SJSA1 (cell line): Measurements from ENCODE around the gene PRLR. TPM values are rescaled to one million over a fixed set of nuclear protein-coding genes. Genes with fewer than 3 reads are reported as not detected.
"Not testable (repeated sequence)": the region's sequence is repeated elsewhere in the genome, so short reads cannot be mapped to it uniquely, and the experiment has no call there.

Source experiments
- DNase-seq, 2 experiments: peaks; one replicate each; pipeline ENCODE4 v3.0.0-alpha.2; 2015 to 2020; ENCODE audit warnings: low spot score in 2 of 2, low read depth in 1 of 2
- H3K27ac ChIP-seq: fragments of 250-450 bp; sonication (Bioruptor Pico); 2 replicates; pipeline ENCODE4 v1.5.1; 2020; ENCODE audit warnings: mild to moderate bottlenecking, moderate library complexity
- H3K27me3 ChIP-seq: fragments of 250-450 bp; sonication (Bioruptor Pico); replicated peaks from 2 replicates; pipeline ENCODE4 v1.5.1; 2020; ENCODE audit warnings: mild to moderate bottlenecking, moderate library complexity
- H3K36me3 ChIP-seq: fragments of 250-450 bp; sonication (Bioruptor Pico); 2 replicates; pipeline ENCODE4 v1.5.1; 2020; ENCODE audit warnings: mild to moderate bottlenecking
- H3K4me1 ChIP-seq: fragments of 250-450 bp; sonication (Bioruptor Pico); replicated peaks from 2 replicates; pipeline ENCODE4 v1.6.1; 2021; ENCODE audit warnings: mild to moderate bottlenecking
- H3K4me3 ChIP-seq: fragments of 250-450 bp; sonication (Bioruptor Pico); 2 replicates; pipeline ENCODE4 v1.5.1; 2020; ENCODE audit warnings: mild to moderate bottlenecking
- H3K9me3 ChIP-seq: fragments of 250-450 bp; sonication (Bioruptor Pico); replicated peaks from 2 replicates; pipeline ENCODE4 v1.5.1; 2020; ENCODE audit warnings: mild to moderate bottlenecking
- total RNA-seq: library from RNA; depleted of rRNA; stranded (reverse); fragments of >200 nt; shearing (Covaris generic); gene quantifications from 2 replicates; pipeline ENCODE4 v1.2.3, GENCODE V29; 2014

Gene PRLR
- total RNA-seq, 1 experiment from 2014 or later: 0.05 TPM

DNA sequence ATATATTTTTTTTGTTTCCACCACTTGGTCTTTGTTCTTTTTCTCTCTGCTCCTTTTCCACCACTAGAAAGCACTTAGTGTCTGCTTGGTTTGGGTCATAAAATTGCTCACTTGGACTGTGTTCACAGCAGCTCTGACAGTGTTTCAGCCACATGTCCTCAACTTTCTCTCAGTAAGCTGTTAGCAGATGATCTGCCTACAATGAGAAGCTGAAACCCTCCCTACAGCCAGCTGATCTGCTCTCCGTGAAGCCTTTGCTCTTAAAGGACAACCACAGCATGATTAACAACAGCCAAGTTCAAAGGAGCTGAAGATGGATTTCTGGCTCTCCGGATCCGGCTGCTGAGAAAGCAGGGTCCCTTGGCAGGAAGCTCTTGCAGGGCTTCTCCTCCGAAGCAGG is 31.6 kb downstream of the PRLR start:
- Histone ChIP-seq H3K4me3 (no peak overlapping the region), H3K4me1 (no peaks in the 10 kb centered on the region), H3K36me3 (no peaks in the 10 kb centered on the region), H3K9me3 (no peaks in the 10 kb centered on the region), H3K27ac (no peak overlapping the region), H3K27me3 (no peaks in the 10 kb centered on the region)
- DNase-seq: no peak

- Histone ChIP-seq H3K27me3 (no peaks in the 10 kb centered on the region), H3K9me3 (no peaks in the 10 kb centered on the region), H3K36me3 (no peaks in the 10 kb centered on the region), H3K4me3 (no peak overlapping the region), H3K4me1 (no peaks in the 10 kb centered on the region), H3K27ac (no peak overlapping the region)
- DNase-seq: no peak
These were observed 32.2 kb downstream of the PRLR start for GRCh38 chr5:35198075-35198474.

DNA sequence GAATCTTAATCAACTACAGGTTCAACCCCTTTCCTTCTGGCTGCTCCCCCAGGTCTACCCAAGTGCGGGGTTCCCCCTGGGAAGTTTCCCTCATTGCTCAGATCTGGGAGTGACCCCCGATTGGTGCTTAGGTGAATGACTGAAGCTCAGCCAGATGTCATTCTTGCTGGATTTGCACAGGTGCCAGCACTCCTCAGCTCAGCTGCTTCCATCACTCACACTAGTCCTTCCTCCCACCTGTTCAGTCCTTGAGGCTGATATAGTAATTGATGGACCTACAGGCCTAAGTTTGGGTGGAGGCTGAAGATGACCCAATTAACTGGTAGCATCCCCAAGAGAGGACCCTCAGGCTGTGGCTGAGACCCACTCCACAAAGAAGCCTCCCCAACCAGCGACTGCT is 32.9 kb downstream of the PRLR start:
- no peaks in the 10 kb centered on the region for H3K4me1 ChIP-seq
- H3K27me3 ChIP-seq: no peaks in the 10 kb centered on the region
- no peaks in the 10 kb centered on the region for H3K36me3 ChIP-seq
- no peak for DNase-seq
- H3K9me3 ChIP-seq: no peaks in the 10 kb centered on the region
- H3K27ac ChIP-seq: no peak overlapping the region
- no peak overlapping the region for H3K4me3 ChIP-seq

GRCh38 chr5:35195472-35195852 is 34.8 kb downstream of the PRLR start:
- no peaks in the 10 kb centered on the region for H3K27me3 ChIP-seq

DNA sequence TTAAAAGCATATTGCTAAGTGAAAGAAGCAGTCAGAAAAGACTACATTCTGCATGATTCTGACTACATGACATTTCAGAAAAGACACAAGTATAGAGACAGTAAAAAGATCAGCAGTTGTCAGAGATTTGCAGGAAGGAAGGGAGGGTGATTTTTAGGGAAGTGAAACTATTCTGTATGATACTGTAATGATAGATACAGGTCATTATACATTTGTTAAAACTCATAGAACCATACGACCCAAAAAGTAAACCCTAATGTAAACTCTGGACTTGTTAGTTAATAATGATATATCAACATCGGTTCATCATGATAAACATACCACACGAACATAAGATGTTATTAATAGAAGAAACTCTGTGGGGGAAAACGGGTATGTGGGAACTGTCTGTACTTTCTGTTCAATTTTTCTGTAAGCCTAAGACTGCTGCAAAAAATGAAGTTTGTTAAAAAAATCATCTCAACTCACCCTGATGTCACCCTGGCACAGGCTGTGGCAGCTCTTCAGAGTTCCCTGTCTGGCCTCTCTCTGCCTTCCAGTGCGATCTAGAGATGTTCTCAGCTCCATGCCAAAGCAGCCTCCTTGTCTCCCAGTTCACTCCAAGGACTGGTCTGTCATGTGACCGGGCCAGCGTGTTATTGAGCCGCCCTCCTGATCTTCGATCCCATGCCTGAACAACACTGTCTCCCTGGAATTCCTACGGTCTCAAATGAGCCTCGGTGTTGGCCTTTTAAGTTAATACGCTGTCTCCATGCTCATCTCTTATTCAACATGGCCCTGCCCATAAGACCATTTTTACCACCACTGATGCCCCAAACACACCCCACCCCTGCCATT is 35.4 kb downstream of the PRLR start:
- DNase-seq: no peak
- H3K4me3 ChIP-seq: no peak overlapping the region
- no peaks in the 10 kb centered on the region for H3K36me3 ChIP-seq
- H3K4me1 ChIP-seq: no peaks in the 10 kb centered on the region
- no peak overlapping the region for H3K27ac ChIP-seq
- no peaks in the 10 kb centered on the region for H3K9me3 ChIP-seq
- no peaks in the 10 kb centered on the region for H3K27me3 ChIP-seq

More at GRCh38 chr5:35195472-35195852, 34.8 kb downstream of the PRLR start:
- Histone ChIP-seq H3K4me3 (no peak overlapping the region), H3K36me3 (no peaks in the 10 kb centered on the region), H3K4me1 (no peaks in the 10 kb centered on the region), H3K9me3 (no peaks in the 10 kb centered on the region), H3K27ac (no peak overlapping the region)
- no peak for DNase-seq

GRCh38 chr5:35192506-35192905 is 37.8 kb downstream of the PRLR start:
- DNase-seq: no peak
- Histone ChIP-seq H3K27me3 (no peaks in the 10 kb centered on the region), H3K4me1 (no peaks in the 10 kb centered on the region), H3K36me3 (no peaks in the 10 kb centered on the region), H3K4me3 (no peak overlapping the region), H3K27ac (no peak overlapping the region), H3K9me3 (no peaks in the 10 kb centered on the region)

DNA sequence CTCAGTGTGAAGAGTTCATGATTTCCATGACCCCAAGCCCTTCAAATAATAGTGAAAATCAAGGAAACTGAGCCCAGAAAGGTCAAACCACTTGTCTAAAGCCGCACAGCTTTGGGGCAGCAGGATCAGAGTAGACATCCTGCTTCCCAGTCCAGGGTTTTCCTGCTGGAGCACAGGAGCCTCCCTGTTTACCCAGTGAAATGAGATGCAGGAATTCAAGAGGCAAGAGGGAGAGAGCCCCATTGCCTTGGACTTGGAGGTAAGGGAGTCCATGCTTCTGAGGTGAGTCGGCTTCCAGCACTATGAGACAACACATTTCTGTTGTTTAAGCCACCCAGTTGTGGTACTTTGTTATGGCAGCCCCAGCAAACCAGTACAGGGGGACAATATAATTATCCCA is 40.5 kb downstream of the PRLR start:
- H3K36me3 ChIP-seq, H3K4me1 ChIP-seq, H3K27ac ChIP-seq, H3K27me3 ChIP-seq, H3K4me3 ChIP-seq, H3K9me3 ChIP-seq, DNase-seq: not testable (repeated sequence)

DNA sequence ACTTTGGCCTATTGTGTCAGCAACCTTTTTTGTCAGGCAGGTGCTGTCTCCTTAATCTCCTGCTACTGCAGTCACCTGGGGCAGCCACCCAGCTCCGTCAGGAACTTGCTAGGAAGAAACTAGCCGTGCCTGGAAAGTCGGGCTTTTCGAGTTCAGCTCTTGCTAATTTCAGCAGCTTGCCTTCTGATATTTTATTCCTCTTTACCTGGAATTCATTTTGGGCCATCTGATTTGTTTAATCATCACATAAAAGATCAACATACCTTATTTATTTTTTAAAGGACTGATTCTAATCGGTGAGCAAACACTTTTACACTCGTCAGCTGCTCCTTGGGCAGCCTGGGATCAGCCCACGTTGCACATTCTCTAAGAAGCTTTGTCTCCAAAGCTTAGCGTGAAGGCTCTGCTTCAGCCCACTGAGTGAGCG is 42.2 kb downstream of the PRLR start:
- Histone ChIP-seq H3K4me3 (no peak overlapping the region), H3K27me3 (no peaks in the 10 kb centered on the region), H3K36me3 (no peaks in the 10 kb centered on the region), H3K27ac (no peak overlapping the region), H3K4me1 (no peaks in the 10 kb centered on the region), H3K9me3 (no peaks in the 10 kb centered on the region)
- no peak for DNase-seq

- H3K9me3 ChIP-seq, H3K27ac ChIP-seq, H3K27me3 ChIP-seq, DNase-seq, H3K4me3 ChIP-seq, H3K36me3 ChIP-seq, H3K4me1 ChIP-seq: not testable (repeated sequence)
These were observed 42.7 kb downstream of the PRLR start for GRCh38 chr5:35187621-35188020.

DNA sequence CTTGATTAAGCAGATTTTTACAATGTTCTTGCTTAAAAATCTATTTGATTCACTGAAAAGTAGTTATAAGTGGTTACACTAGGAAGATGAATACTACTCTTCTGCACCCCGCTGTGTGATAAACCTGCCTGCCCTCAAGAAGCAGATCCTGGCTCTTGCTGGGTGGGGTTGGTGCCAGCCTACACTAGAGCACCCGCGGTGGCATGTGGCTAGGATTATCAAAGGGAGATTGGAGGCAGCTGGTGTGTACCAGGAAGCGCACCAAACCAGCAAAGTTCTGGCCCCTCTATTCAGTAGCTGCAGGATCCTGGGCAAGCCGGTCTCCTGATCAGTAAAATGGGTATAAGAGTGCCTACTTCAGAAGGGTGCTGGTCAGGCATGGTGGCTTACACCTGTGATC is 43.5 kb downstream of the PRLR start:
- H3K4me1 ChIP-seq: no peaks in the 10 kb centered on the region
- no peak overlapping the region for H3K27ac ChIP-seq
- no peaks in the 10 kb centered on the region; the same call in 1 of the 2 replicates for H3K27me3 ChIP-seq
- H3K9me3 ChIP-seq: no peaks in the 10 kb centered on the region
- DNase-seq: no peak
- no peak overlapping the region for H3K4me3 ChIP-seq
- H3K36me3 ChIP-seq: no peaks in the 10 kb centered on the region

DNA sequence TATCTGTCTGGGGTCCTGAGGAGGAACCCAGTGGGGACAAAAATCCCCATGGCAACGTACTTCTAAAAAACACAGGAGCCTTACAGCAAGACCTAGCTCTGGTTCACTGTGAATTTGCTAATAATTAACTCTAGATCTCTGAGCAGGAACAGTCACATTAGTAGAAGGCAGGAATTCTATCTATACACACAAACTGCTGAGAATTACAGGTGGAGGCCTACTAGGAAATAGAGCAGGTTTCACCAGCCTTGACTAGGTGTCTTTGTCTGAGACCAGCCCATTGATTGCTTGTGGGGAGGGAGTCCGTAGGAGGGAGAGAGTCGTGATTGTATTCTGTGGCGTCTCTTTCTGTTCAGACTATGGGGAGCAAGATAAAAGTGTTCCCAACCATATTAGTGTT is 44.8 kb downstream of the PRLR start:
- H3K27me3 ChIP-seq: no peaks in the 10 kb centered on the region; the same call in 1 of the 2 replicates
- no peaks in the 10 kb centered on the region for H3K4me1 ChIP-seq
- H3K36me3 ChIP-seq: no peaks in the 10 kb centered on the region
- DNase-seq: no peak
- no peak overlapping the region for H3K27ac ChIP-seq
- H3K4me3 ChIP-seq: no peak overlapping the region
- H3K9me3 ChIP-seq: no peaks in the 10 kb centered on the region

GRCh38 chr5:35183556-35183955 is 46.7 kb downstream of the PRLR start:
- H3K4me3 ChIP-seq: no peak overlapping the region
- H3K27me3 ChIP-seq: no peaks in the 10 kb centered on the region; the same call in 1 of the 2 replicates
- no peak for DNase-seq
- H3K27ac ChIP-seq: no peak overlapping the region
- H3K36me3 ChIP-seq: no peaks in the 10 kb centered on the region
- no peaks in the 10 kb centered on the region for H3K4me1 ChIP-seq
- H3K9me3 ChIP-seq: no peaks in the 10 kb centered on the region

DNA sequence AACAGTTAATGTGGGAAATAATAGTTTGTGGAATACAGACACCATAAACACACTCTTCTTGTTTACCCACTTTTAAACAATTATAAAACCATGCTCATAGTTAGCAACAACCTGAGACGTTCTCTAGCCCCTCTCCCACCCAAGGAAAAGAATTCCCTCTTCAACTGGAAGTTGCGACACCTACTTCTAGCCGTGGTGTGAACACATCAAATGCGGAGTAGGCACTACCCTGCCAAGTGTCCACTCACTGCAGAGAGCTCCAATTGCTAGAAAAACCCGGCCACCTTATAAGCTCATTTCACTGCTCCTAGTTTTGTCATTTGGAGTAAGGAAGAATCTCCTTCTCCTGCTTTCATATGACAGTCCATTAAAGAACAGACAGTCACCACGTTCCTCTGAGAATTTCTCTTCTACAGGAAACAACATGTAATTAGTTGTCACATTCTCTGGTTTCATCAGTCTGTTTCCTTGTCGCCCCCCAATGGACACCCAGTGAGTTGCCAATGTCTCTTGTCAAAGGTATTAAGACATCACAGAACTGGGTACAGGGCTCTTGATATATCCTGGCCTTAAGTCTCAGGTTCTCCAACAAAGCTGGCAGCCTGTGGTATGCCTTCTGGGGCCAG is 47.3 kb downstream of the PRLR start:
- no peak overlapping the region for H3K27ac ChIP-seq
- H3K9me3 ChIP-seq: no peaks in the 10 kb centered on the region
- H3K4me3 ChIP-seq: no peak overlapping the region
- no peak for DNase-seq
- H3K4me1 ChIP-seq: no peaks in the 10 kb centered on the region
- no peaks in the 10 kb centered on the region for H3K36me3 ChIP-seq
- no peaks in the 10 kb centered on the region; the same call in 1 of the 2 replicates for H3K27me3 ChIP-seq

DNA sequence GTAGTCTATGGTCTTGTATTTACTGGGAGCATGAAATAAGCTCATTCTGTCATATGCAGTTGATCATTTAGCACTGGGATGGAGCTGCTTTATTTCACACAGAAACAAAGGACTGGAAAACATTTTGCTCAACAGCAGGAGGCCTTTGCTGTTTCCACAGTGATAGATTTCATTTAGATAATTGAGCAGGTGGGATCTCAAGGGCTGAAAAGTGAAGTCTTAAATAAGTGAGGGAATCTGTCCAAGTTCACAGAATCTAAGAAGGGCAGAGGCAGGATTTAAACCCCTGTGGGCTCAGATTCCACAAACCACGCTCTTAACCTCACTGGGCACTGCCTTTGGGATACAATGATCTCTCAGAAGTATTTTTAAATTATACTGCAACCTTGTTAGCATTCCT is 47.8 kb downstream of the PRLR start:
- H3K4me3 ChIP-seq: no peak overlapping the region
- no peaks in the 10 kb centered on the region for H3K4me1 ChIP-seq
- no peak overlapping the region for H3K27ac ChIP-seq
- no peaks in the 10 kb centered on the region for H3K9me3 ChIP-seq
- DNase-seq: no peak
- H3K27me3 ChIP-seq: no peaks in the 10 kb centered on the region; the same call in 1 of the 2 replicates
- no peaks in the 10 kb centered on the region for H3K36me3 ChIP-seq
